GM18867 (cell line): Measurements from ENCODE around the gene VDAC1.
A peak's percentile ranks its signal among the peaks of the same experiment; 100 is the strongest.

Experiments used
- ATAC-seq: cut with Tn5 transposase; IDR thresholded peaks from one replicate; pipeline ENCODE4 v1.9.1; 2021; ENCODE audit warnings: mild to moderate bottlenecking, moderate library complexity; ENCODE audit not compliant: unreplicated experiment

Gene VDAC1

GRCh38 chr5:134025786-134026185 lies 21.0 kb upstream of the VDAC1 start:
- no peak for ATAC-seq

- no peak for ATAC-seq
These were observed 20.0 kb upstream of the VDAC1 start for GRCh38 chr5:134024811-134025210.

- ATAC-seq: no peak
These were observed 17.6 kb upstream of the VDAC1 start for GRCh38 chr5:134022333-134022732.

GRCh38 chr5:134020188-134020587 lies 15.4 kb upstream of the VDAC1 start:
- ATAC-seq: no peak

- ATAC-seq: no peak
These were observed 14.9 kb upstream of the VDAC1 start for GRCh38 chr5:134019636-134020035.

- ATAC-seq: no peak
These were observed 14.2 kb upstream of the VDAC1 start for GRCh38 chr5:134018986-134019316.

- no peak for ATAC-seq
These were observed 13.6 kb upstream of the VDAC1 start for GRCh38 chr5:134018154-134018985.

GRCh38 chr5:134008266-134008749 lies 3.5 kb upstream of the VDAC1 start:
- ATAC-seq: no peak

GRCh38 chr5:134007581-134008265 lies 2.9 kb upstream of the VDAC1 start:
- ATAC-seq: no peak

GRCh38 chr5:134006115-134006514 lies 1.3 kb upstream of the VDAC1 start:
- no peak for ATAC-seq

GRCh38 chr5:134005417-134006061 lies 764 bp upstream of the VDAC1 start:
- ATAC-seq: no peak

- peak; percentile 32 for ATAC-seq
These were observed 754 bp downstream of the VDAC1 start for GRCh38 chr5:134003817-134004625.

GRCh38 chr5:134003064-134003816 lies 1.5 kb downstream of the VDAC1 start:
- ATAC-seq: no peak

- ATAC-seq: no peak
These were observed 2.6 kb downstream of the VDAC1 start for GRCh38 chr5:134001938-134002731.

GRCh38 chr5:134000696-134001453 lies 3.9 kb downstream of the VDAC1 start:
- no peak for ATAC-seq

GRCh38 chr5:134000091-134000511 lies 4.7 kb downstream of the VDAC1 start:
- ATAC-seq: no peak

GRCh38 chr5:133998807-133999206 lies 6.0 kb downstream of the VDAC1 start:
- no peak for ATAC-seq

- ATAC-seq: no peak
These were observed 6.7 kb downstream of the VDAC1 start for GRCh38 chr5:133998042-133998441.
